Smooth muscle cell of the brain vasculature (primary cell): ENCODE results near the gene SGMS1.

Experiments used
- DNase-seq: peaks from one replicate; pipeline ENCODE4 v3.0.0-alpha.2; 2012; ENCODE audit warnings: low read depth, low spot score

Gene SGMS1

GRCh38 chr10:50312464-50313437 is 311.0 kb downstream of the SGMS1 start:
- no peak for DNase-seq

GRCh38 chr10:50310560-50311174 is 313.1 kb downstream of the SGMS1 start:
- DNase-seq = no peak

GRCh38 chr10:50309342-50309741 is 314.4 kb downstream of the SGMS1 start:
- DNase-seq = no peak

- DNase-seq = no peak
Measured at GRCh38 chr10:50304660-50305059, 319.1 kb downstream of the SGMS1 start.

GRCh38 chr10:50299948-50300669 is 323.6 kb downstream of the SGMS1 start:
- no peak for DNase-seq

GRCh38 chr10:50295367-50295766 is 328.4 kb downstream of the SGMS1 start:
- no peak for DNase-seq

- DNase-seq = no peak
Measured at GRCh38 chr10:50294582-50294981, 329.2 kb downstream of the SGMS1 start.

- DNase-seq = no peak
Measured at GRCh38 chr10:50293513-50294313, 330.0 kb downstream of the SGMS1 start.

GRCh38 chr10:50291261-50291850 is 332.4 kb downstream of the SGMS1 start:
- DNase-seq = no peak

GRCh38 chr10:50289196-50289595 is 334.6 kb downstream of the SGMS1 start:
- DNase-seq = no peak

GRCh38 chr10:50286996-50287803 is 336.6 kb downstream of the SGMS1 start:
- DNase-seq = no peak

GRCh38 chr10:50286517-50286916 is 337.2 kb downstream of the SGMS1 start:
- no peak for DNase-seq

- DNase-seq = no peak
Measured at GRCh38 chr10:50281967-50282522, 341.7 kb downstream of the SGMS1 start.

GRCh38 chr10:50281210-50281966 is 342.4 kb downstream of the SGMS1 start:
- DNase-seq = no peak

GRCh38 chr10:50280049-50280841 is 343.5 kb downstream of the SGMS1 start:
- DNase-seq = no peak

- no peak for DNase-seq
Measured at GRCh38 chr10:50279489-50279888, 344.3 kb downstream of the SGMS1 start.

GRCh38 chr10:50275650-50276235 is 348.0 kb downstream of the SGMS1 start:
- no peak for DNase-seq

GRCh38 chr10:50272531-50272930 is 351.2 kb downstream of the SGMS1 start:
- no peak for DNase-seq
